ENCODE results near the gene SELENOF. TPM values are rescaled to one million over a fixed set of nuclear protein-coding genes. Genes with fewer than 3 reads are reported as not detected.
"Not testable (repeated sequence)": the region's sequence is repeated elsewhere in the genome, so short reads cannot be mapped to it uniquely, and the experiment has no call there.

SELENOF gene
- total RNA-seq, 1 experiment from 2014 or later = 175 TPM

DNA sequence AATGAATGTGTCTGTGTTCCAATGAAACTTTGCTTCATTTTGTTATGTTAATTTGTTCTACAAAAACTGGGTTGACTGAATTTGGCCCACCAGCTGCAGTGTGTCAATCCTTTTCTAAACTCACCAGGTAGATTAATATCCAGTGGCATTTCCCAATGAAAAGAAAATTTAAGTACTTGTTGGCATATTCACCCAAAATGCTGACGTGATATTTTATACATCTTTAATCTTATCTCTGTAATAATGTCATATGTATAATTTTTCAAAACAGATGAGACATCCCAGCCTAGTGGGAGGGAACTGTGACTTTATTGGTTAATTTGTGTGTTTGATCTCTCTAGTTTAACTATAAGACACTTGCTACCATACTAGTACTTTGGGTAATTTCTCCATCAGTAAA, 8.1 kb downstream of the SELENOF start:
- ChIA-PET RAD21 (ENCODE audit: low non-redundant PET in 1 of 2, low total read pairs in 2 of 2, uncharacterized antibody in 2 of 2, unreplicated experiment in 2 of 2) (no interaction called here), POLR2A (no interaction called here), CTCF (no interaction called here)
- H3K9me3 ChIP-seq (ENCODE audit: control insufficient read depth in 1 of 2, insufficient read depth in 1 of 2, low read depth in 1 of 2, low read length in 2 of 2) = no peaks in the 10 kb centered on the region
- no peaks in the 10 kb centered on the region for H3K27me3 ChIP-seq (ENCODE audit: insufficient read depth, low read length)
- no peak overlapping the region for H3K9ac ChIP-seq (ENCODE audit: low read length)
- no peaks in the 10 kb centered on the region for H3K4me1 ChIP-seq (ENCODE audit: control insufficient read depth in 1 of 2, insufficient read depth in 2 of 2, low read length in 2 of 2)
- H3K27ac ChIP-seq (ENCODE audit: low read depth, low read length) = no peak overlapping the region
- H3K36me3 ChIP-seq (ENCODE audit: control insufficient read depth in 1 of 2, insufficient read depth in 2 of 2, low read length in 2 of 2) = peaks cover 5 to 14% of the 10 kb centered on the region in 2 experiments; a peak in 3 of 4 replicates
- peaks cover 99% of the 10 kb centered on the region for H3K79me2 ChIP-seq (ENCODE audit: insufficient read depth, low read length)
- H4K20me1 ChIP-seq (ENCODE audit: insufficient read depth) = peaks cover 9% of the 10 kb centered on the region; the same call in 1 of the 2 replicates
- no peak overlapping the region for H3K4me2 ChIP-seq (ENCODE audit: low read length)
- no peak for TF ChIP-seq YY1 (IDR thresholded peaks at IDR 0.05; ENCODE audit: extremely low read depth, insufficient replicate concordance, low read depth, low read length)
- no peak for TF ChIP-seq ZFX (IDR thresholded peaks at IDR 0.05)
- TF ChIP-seq ZNF274 (IDR thresholded peaks at IDR 0.05; ENCODE audit: low read depth, low read length) = no peak
- TF ChIP-seq EGR1 (IDR thresholded peaks at IDR 0.05; ENCODE audit: low read depth) = no peak
- TF ChIP-seq FOSL1 (IDR thresholded peaks at IDR 0.05; ENCODE audit: low read depth) = no peak
- TF ChIP-seq, protein P1, sequence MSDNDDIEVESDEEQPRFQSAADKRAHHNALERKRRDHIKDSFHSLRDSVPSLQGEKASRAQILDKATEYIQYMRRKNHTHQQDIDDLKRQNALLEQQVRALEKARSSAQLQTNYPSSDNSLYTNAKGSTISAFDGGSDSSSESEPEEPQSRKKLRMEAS (IDR thresholded peaks at IDR 0.05) = no peak
- no peak overlapping the region for H2AFZ ChIP-seq (ENCODE audit: low read depth, low read length, poor library complexity, severe bottlenecking)
- intact Hi-C loops (cut with micrococcal nuclease) = no loop called here
- H3K4me3 ChIP-seq (replicated peaks in 1 of 2; ENCODE audit: low read depth in 1 of 2, low read length in 2 of 2) = no peak overlapping the region
- DNase-seq (ENCODE audit: low read depth, low spot score) = no peak
- no peaks in the 10 kb centered on the region for H3K9me2 ChIP-seq (ENCODE audit: insufficient read depth)
- no peak for ATAC-seq
- no TSS peak for BruUV-seq (replicated peaks)

DNA sequence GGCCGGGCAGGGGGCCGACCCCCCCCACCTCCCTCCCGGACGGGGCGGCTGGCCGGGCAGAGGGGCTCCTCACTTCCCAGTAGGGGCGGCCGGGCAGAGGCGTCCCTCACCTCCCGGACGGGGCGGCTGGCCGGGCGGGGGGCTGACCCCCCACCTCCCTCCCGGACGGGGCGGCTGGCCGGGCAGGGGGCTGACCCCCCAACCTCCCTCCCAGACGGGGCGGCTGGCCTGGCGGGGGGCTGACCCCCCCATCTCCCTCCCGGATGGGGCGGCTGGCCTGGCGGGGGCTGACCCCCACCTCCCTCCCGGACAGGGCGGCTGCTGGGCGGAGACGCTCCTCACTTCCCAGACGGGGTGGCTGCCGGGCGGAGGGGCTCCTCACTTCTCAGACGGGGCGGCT, 14.5 kb downstream of the SELENOF start:
- H3K36me3 ChIP-seq (ENCODE audit: control insufficient read depth in 1 of 2, insufficient read depth in 2 of 2, low read length in 2 of 2); intact Hi-C loops (cut with micrococcal nuclease); H3K4me1 ChIP-seq (ENCODE audit: control insufficient read depth in 1 of 2, insufficient read depth in 2 of 2, low read length in 2 of 2); H3K9me3 ChIP-seq (ENCODE audit: control insufficient read depth in 1 of 2, insufficient read depth in 1 of 2, low read depth in 1 of 2, low read length in 2 of 2); H3K27me3 ChIP-seq (ENCODE audit: insufficient read depth, low read length); H3K9ac ChIP-seq (ENCODE audit: low read length); H3K4me3 ChIP-seq (replicated peaks in 1 of 2; ENCODE audit: low read depth in 1 of 2, low read length in 2 of 2); H3K9me2 ChIP-seq (ENCODE audit: insufficient read depth); POLR2A ChIA-PET; H2AFZ ChIP-seq (ENCODE audit: low read depth, low read length, poor library complexity, severe bottlenecking); H3K27ac ChIP-seq (ENCODE audit: low read depth, low read length); BruUV-seq (replicated peaks); DNase-seq (ENCODE audit: low read depth, low spot score); CTCF ChIA-PET; ATAC-seq; RAD21 ChIA-PET (ENCODE audit: low non-redundant PET in 1 of 2, low total read pairs in 2 of 2, uncharacterized antibody in 2 of 2, unreplicated experiment in 2 of 2); H3K4me2 ChIP-seq (ENCODE audit: low read length): not testable (repeated sequence)
- peaks cover 72% of the 10 kb centered on the region for H3K79me2 ChIP-seq (ENCODE audit: insufficient read depth, low read length)
- H4K20me1 ChIP-seq (ENCODE audit: insufficient read depth) = peaks cover 15% of the 10 kb centered on the region; the same call in 1 of the 2 replicates
